ENCODE data around the gene ASTN2.
A peak's percentile ranks its signal among the peaks of the same experiment; 100 is the strongest.

DNA sequence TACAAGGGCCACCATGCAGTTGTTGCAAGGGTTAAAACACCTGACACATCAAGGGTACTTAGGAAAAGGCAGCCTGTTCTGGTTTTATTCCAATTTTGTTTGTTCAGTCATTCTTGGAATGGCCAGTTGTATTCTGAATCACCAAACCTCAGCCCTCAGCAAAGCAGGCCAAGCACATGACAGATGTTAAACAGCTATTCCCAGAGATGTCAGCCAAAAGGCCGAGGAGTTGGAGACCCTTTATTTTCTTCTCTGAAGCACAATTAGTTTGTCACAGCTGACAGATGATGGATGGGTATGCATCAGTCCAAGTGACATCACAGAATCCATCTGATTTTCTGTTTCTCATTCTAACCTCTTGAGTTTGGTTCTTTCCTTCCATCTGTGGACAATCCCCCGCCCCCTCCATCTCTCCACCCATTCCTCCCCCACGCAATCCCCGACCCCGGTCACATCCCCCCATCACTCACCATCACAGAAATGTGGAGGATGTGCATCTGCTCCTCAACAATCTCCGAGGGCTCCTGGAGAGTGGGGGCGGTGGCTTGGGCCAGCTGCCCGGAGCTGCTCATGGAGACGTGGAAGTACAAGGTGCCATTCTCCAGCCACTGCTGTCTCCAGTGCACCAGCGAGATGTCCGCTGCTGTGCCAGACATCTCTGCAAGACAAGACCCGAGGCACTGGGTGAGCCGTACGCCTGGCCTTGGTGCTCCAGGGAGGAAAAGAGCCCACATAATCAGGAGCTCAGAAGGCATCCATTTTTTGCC is 123.8 kb downstream of the ASTN2 start:
- TF ChIP-seq, protein P1, sequence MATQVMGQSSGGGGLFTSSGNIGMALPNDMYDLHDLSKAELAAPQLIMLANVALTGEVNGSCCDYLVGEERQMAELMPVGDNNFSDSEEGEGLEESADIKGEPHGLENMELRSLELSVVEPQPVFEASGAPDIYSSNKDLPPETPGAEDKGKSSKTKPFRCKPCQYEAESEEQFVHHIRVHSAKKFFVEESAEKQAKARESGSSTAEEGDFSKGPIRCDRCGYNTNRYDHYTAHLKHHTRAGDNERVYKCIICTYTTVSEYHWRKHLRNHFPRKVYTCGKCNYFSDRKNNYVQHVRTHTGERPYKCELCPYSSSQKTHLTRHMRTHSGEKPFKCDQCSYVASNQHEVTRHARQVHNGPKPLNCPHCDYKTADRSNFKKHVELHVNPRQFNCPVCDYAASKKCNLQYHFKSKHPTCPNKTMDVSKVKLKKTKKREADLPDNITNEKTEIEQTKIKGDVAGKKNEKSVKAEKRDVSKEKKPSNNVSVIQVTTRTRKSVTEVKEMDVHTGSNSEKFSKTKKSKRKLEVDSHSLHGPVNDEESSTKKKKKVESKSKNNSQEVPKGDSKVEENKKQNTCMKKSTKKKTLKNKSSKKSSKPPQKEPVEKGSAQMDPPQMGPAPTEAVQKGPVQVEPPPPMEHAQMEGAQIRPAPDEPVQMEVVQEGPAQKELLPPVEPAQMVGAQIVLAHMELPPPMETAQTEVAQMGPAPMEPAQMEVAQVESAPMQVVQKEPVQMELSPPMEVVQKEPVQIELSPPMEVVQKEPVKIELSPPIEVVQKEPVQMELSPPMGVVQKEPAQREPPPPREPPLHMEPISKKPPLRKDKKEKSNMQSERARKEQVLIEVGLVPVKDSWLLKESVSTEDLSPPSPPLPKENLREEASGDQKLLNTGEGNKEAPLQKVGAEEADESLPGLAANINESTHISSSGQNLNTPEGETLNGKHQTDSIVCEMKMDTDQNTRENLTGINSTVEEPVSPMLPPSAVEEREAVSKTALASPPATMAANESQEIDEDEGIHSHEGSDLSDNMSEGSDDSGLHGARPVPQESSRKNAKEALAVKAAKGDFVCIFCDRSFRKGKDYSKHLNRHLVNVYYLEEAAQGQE (IDR thresholded peaks at IDR 0.05; ENCODE audit: borderline replicate concordance), result no peak
- TF ChIP-seq, protein P2, sequence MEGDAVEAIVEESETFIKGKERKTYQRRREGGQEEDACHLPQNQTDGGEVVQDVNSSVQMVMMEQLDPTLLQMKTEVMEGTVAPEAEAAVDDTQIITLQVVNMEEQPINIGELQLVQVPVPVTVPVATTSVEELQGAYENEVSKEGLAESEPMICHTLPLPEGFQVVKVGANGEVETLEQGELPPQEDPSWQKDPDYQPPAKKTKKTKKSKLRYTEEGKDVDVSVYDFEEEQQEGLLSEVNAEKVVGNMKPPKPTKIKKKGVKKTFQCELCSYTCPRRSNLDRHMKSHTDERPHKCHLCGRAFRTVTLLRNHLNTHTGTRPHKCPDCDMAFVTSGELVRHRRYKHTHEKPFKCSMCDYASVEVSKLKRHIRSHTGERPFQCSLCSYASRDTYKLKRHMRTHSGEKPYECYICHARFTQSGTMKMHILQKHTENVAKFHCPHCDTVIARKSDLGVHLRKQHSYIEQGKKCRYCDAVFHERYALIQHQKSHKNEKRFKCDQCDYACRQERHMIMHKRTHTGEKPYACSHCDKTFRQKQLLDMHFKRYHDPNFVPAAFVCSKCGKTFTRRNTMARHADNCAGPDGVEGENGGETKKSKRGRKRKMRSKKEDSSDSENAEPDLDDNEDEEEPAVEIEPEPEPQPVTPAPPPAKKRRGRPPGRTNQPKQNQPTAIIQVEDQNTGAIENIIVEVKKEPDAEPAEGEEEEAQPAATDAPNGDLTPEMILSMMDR (IDR thresholded peaks at IDR 0.05; ENCODE audit: poor library complexity, severe bottlenecking), result no peak
- TF ChIP-seq EP300 (conservative IDR thresholded peaks at IDR 0.05; ENCODE audit: poor library complexity, severe bottlenecking), result peak; percentile 70
- no peak for TF ChIP-seq EZH2 (IDR thresholded peaks at IDR 0.05; ENCODE audit: borderline replicate concordance, insufficient read depth, low read length, poor library complexity, severe bottlenecking)
- TF ChIP-seq TAF1 (IDR thresholded peaks at IDR 0.05; ENCODE audit: low read depth), result no peak
